Natural killer cell (primary cell): ENCODE results near the gene PSMA5. TPM values are rescaled to one million over a fixed set of nuclear protein-coding genes. Genes with fewer than 3 reads are reported as not detected.

Experiments used
- ATAC-seq, 3 donors: fragments of 150-1000 bp in 2 of 3; fragments of 200-7000 bp in 1 of 3; cut with Tn5 transposase; 1 replicate in 1 of 3; 2 replicates in 2 of 3; pipeline ENCODE4 v1.10.0; 2021; ENCODE audit warnings: mild to moderate bottlenecking in 2 of 3, moderate library complexity in 2 of 3
- DNase-seq, 2 donors: peaks; one replicate each; pipeline versions ENCODE4 v3.0.0 to v3.0.0-alpha.2; 2013 to 2021; ENCODE audit warnings: mixed read lengths in 1 of 2
- H3K27ac ChIP-seq: one replicate; pipeline ENCODE4 v1.5.1; 2013; ENCODE audit warnings: mild to moderate bottlenecking, low read length
- H3K27me3 ChIP-seq: one replicate; pipeline ENCODE4 v1.6.1; 2013; ENCODE audit warnings: low read length; ENCODE audit not compliant: control insufficient read depth, insufficient read depth
- H3K36me3 ChIP-seq: one replicate; pipeline ENCODE4 v1.6.1; 2013; ENCODE audit warnings: low read length; ENCODE audit not compliant: control insufficient read depth, insufficient read depth
- H3K4me1 ChIP-seq: one replicate; pipeline ENCODE4 v1.6.1; 2013; ENCODE audit warnings: low read length; ENCODE audit not compliant: control insufficient read depth, insufficient read depth
- H3K4me3 ChIP-seq: one replicate; pipeline ENCODE4 v1.5.1; 2013; ENCODE audit warnings: low read length
- H3K9me3 ChIP-seq: one replicate; pipeline ENCODE4 v1.6.1; 2013; ENCODE audit warnings: low read length; ENCODE audit not compliant: control insufficient read depth, insufficient read depth
- H3K27ac Mint-ChIP-seq, 2 donors: one replicate each; pipeline ENCODE4 v1.8.0; 2022; ENCODE audit warnings: mild to moderate bottlenecking in 2 of 2, mixed read lengths in 2 of 2, moderate library complexity in 1 of 2
- H3K27me3 Mint-ChIP-seq, 2 donors: one replicate each; pipeline ENCODE4 v1.8.0; 2022; ENCODE audit warnings: low read depth in 2 of 2, mixed read lengths in 2 of 2
- H3K36me3 Mint-ChIP-seq: one replicate; pipeline ENCODE4 v1.8.0; 2022; ENCODE audit warnings: mixed read lengths
- H3K4me1 Mint-ChIP-seq, 2 donors: one replicate each; pipeline ENCODE4 v1.8.0; 2022; ENCODE audit warnings: mixed read lengths in 2 of 2
- H3K4me3 Mint-ChIP-seq: one replicate; pipeline ENCODE4 v1.8.0; 2022; ENCODE audit warnings: mild to moderate bottlenecking, moderate library complexity, mixed read lengths
- H3K9me3 Mint-ChIP-seq, 2 donors: one replicate each; pipeline ENCODE4 v1.8.0; 2022; ENCODE audit warnings: mixed read lengths in 2 of 2
- WGBS: methylation state at CpG from one replicate; pipeline ENCODE4 v1.1.7; 2013; ENCODE audit warnings: missing lambda C conversion rate; ENCODE audit not compliant: insufficient coverage; 5-methylcytosine and 5-hydroxymethylcytosine counted together
- intact Hi-C: fragments of 100-400 bp; cut with micrococcal nuclease; formaldehyde crosslinking; loops from one replicate; pipeline ENCODE4 v1.14.2; 2022
- total RNA-seq, 4 donors: library from RNA; stranded (reverse); fragments of 120-200 nt in 1 of 4; gene quantifications; one replicate each; pipeline versions ENCODE4 v1.2.3 to v1.2.4, GENCODE V29; 2013 to 2022
- TF ChIP-seq, protein P1 (sequence below): fragments of 200-600 bp; IDR thresholded peaks from one replicate; pipeline ENCODE4 v1.8.0; 2022; ENCODE audit warnings: antibody characterized with exemption

The PSMA5 gene
- total RNA-seq, 3 donors from 2014 or later (not counting 1 experiment from before 2014, with no cell fraction given): 54.7 to 76.0 (median 59.6) TPM

DNA sequence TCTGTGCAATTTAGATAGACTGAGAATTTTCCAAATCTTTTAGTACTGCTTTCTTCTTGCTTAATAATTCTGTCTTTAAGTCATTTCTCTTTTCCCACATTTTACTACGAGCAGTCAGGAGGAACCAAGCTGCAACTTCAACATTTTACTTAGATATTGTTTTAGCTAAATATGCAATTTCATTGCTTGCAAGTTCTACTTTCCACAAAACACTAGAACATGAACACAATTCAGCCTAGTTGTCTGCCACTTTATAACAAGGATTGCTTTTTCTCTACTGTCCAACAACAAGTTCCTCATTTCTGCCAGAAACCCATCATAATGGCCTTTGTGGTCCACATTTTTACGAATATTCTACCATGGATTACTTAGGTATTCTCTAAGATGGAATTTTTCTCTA lies 65.2 kb downstream of the PSMA5 start:
- Mint-ChIP-seq H3K9me3 (no peaks in the 10 kb centered on the region), H3K36me3 (no peaks in the 10 kb centered on the region), H3K4me1 (no peaks in the 10 kb centered on the region), H3K4me3 (no peak overlapping the region), H3K27ac (no peak overlapping the region), H3K27me3 (no peaks in the 10 kb centered on the region)
- H3K27ac ChIP-seq: no peak overlapping the region
- intact Hi-C loops: no loop called here
- no peaks in the 10 kb centered on the region for H3K36me3 ChIP-seq
- H3K4me3 ChIP-seq: no peak overlapping the region
- DNase-seq: no peak
- H3K27me3 ChIP-seq: no peaks in the 10 kb centered on the region
- no peaks in the 10 kb centered on the region for H3K9me3 ChIP-seq
- TF ChIP-seq, protein P1, sequence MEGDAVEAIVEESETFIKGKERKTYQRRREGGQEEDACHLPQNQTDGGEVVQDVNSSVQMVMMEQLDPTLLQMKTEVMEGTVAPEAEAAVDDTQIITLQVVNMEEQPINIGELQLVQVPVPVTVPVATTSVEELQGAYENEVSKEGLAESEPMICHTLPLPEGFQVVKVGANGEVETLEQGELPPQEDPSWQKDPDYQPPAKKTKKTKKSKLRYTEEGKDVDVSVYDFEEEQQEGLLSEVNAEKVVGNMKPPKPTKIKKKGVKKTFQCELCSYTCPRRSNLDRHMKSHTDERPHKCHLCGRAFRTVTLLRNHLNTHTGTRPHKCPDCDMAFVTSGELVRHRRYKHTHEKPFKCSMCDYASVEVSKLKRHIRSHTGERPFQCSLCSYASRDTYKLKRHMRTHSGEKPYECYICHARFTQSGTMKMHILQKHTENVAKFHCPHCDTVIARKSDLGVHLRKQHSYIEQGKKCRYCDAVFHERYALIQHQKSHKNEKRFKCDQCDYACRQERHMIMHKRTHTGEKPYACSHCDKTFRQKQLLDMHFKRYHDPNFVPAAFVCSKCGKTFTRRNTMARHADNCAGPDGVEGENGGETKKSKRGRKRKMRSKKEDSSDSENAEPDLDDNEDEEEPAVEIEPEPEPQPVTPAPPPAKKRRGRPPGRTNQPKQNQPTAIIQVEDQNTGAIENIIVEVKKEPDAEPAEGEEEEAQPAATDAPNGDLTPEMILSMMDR: no peak
- 64% methylated on average over 1 of the region's 2 CpGs for WGBS
- ATAC-seq: no peak
- no peaks in the 10 kb centered on the region for H3K4me1 ChIP-seq

DNA sequence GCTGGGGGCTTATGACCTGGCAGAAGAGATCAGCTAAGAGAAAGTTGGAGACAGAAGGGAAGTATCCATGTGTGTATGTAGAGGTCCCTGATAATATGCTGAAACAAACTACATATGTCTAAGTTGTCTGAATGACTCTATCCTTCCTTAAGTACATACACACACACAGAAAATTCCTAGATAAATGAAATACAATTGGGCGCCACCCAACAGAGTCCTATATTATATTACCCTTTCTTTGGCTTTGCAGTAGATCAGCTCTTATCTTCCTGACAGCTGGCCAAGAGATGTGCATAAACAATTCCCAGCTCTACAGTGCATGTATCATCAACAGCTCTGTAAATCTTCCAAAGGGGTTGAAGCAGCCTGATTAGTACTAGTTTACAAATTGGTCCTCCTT lies 68.6 kb downstream of the PSMA5 start:
- Mint-ChIP-seq H3K4me1 (no peaks in the 10 kb centered on the region), H3K9me3 (no peaks in the 10 kb centered on the region), H3K27ac (no peak overlapping the region), H3K27me3 (no peaks in the 10 kb centered on the region), H3K4me3 (no peak overlapping the region), H3K36me3 (no peaks in the 10 kb centered on the region)
- Histone ChIP-seq H3K27ac (no peak overlapping the region), H3K9me3 (no peaks in the 10 kb centered on the region), H3K36me3 (no peaks in the 10 kb centered on the region), H3K4me3 (no peak overlapping the region), H3K27me3 (no peaks in the 10 kb centered on the region), H3K4me1 (no peaks in the 10 kb centered on the region)
- WGBS: 100% methylated on average over 1 of the region's 1 CpG
- TF ChIP-seq, protein P1: no peak
- no peak for DNase-seq
- no peak for ATAC-seq
- intact Hi-C loops: no loop called here

DNA sequence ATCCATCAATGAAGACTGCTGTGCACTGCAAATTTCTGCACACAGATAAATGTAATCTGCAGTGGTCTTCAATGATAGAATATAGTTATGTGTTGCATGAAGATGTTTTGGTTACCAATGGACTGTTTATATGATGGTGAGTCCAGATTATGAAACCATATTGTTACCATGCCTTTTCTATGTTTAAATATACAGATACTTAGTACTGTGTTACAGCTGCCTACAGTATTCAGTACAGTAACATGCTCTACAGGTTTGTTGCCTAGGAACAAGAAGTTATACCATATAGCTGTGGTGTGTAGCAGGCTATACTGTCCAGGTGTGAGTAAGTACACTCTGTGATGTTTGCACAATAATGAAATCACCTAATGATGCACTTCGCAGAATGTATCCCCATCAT lies 69.3 kb downstream of the PSMA5 start:
- Histone ChIP-seq H3K27me3 (no peaks in the 10 kb centered on the region), H3K9me3 (no peaks in the 10 kb centered on the region), H3K36me3 (no peaks in the 10 kb centered on the region), H3K4me3 (no peak overlapping the region), H3K27ac (no peak overlapping the region), H3K4me1 (no peaks in the 10 kb centered on the region)
- Mint-ChIP-seq H3K4me1 (no peaks in the 10 kb centered on the region), H3K36me3 (no peaks in the 10 kb centered on the region), H3K4me3 (no peak overlapping the region), H3K9me3 (no peaks in the 10 kb centered on the region), H3K27me3 (no peaks in the 10 kb centered on the region), H3K27ac (no peak overlapping the region)
- intact Hi-C loops: no loop called here
- ATAC-seq: no peak
- 100% methylated on average over 1 of the region's 1 CpG for WGBS
- DNase-seq: no peak
- TF ChIP-seq, protein P1: no peak

DNA sequence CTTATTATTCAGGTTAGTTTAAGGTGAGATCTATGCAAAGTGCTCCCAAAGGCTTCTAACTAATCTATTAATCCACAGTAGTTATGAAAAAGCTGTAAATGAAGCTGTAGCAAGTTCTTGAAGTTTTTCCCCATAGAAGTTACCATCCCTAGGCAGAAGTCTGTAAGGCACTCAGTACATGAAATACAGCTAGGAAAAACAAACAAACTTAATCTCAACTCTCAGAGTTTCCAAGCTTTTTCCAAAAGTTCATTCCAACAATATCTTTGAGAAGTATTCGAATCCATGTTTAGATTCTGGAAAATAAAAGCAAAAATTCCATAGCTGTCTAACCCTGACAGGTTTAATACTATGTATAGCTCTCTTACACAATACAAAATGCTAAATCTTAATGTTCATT lies 69.7 kb downstream of the PSMA5 start:
- no peaks in the 10 kb centered on the region for H3K9me3 ChIP-seq
- H3K36me3 Mint-ChIP-seq: no peaks in the 10 kb centered on the region
- H3K27me3 Mint-ChIP-seq: no peaks in the 10 kb centered on the region
- no peaks in the 10 kb centered on the region for H3K9me3 Mint-ChIP-seq
- intact Hi-C loops: no loop called here
- H3K4me1 Mint-ChIP-seq: no peaks in the 10 kb centered on the region
- H3K4me1 ChIP-seq: no peaks in the 10 kb centered on the region
- DNase-seq (no peak), ATAC-seq (no peak)
- no peak overlapping the region for H3K4me3 ChIP-seq
- no CpG with 5 or more reads among the region's 1 CpG for WGBS
- TF ChIP-seq, protein P1: no peak
- no peak overlapping the region for H3K27ac Mint-ChIP-seq
- no peaks in the 10 kb centered on the region for H3K27me3 ChIP-seq
- no peaks in the 10 kb centered on the region for H3K36me3 ChIP-seq
- no peak overlapping the region for H3K27ac ChIP-seq
- H3K4me3 Mint-ChIP-seq: no peak overlapping the region
